Mucosa of descending colon (tissue), 3 donors: ENCODE data around the gene HMGB2. TPM values are rescaled to one million over a fixed set of nuclear protein-coding genes. Genes with fewer than 3 reads are reported as not detected.

Source experiments
- ATAC-seq: fragments of 200-7000 bp; cut with Tn5 transposase; one replicate; pipeline ENCODE4 v1.9.1; 2020; ENCODE audit warnings: mild to moderate bottlenecking, moderate library complexity
- DNase-seq, 3 donors: peaks; one replicate each; pipeline ENCODE4 v3.0.0-alpha.2; 2020
- H3K36me3 ChIP-seq: fragments of 200-600 bp; one replicate; pipeline ENCODE4 v1.8.0; 2021; ENCODE audit warnings: low read depth, mild to moderate bottlenecking
- H3K4me1 ChIP-seq: fragments of 200-600 bp; one replicate; pipeline ENCODE4 v1.8.0; 2021; ENCODE audit warnings: low read depth, mild to moderate bottlenecking
- H3K4me3 ChIP-seq: fragments of 200-600 bp; one replicate; pipeline ENCODE4 v1.8.0; 2021; ENCODE audit warnings: mild to moderate bottlenecking
- H3K9me3 ChIP-seq: fragments of 200-600 bp; one replicate; pipeline ENCODE4 v1.8.0; 2021; ENCODE audit warnings: mild to moderate bottlenecking
- CTCF ChIP-seq: fragments of 200-600 bp; IDR thresholded peaks from one replicate; pipeline ENCODE4 v1.8.0; 2022; ENCODE audit warnings: antibody characterized with exemption, mild to moderate bottlenecking
- intact Hi-C, 2 donors: fragments of 100-400 bp; cut with DNase I in 1 of 2; cut with micrococcal nuclease in 1 of 2; formaldehyde crosslinking; loops; one replicate each; pipeline versions ENCODE4 v1.11.0 to v1.11.1; 2022; cut with DNase I, micrococcal nuclease
- total RNA-seq, 3 donors: library from RNA; stranded (reverse); fragmentation: NEBNext Ultra II Directional in 2 of 3; extraction: Animal tissue kit (Norgen Biotek cat#: 25700) in 2 of 3; gene quantifications; one replicate each; pipeline versions ENCODE4 v1.2.1 to v1.2.4, GENCODE V29; 2021 to 2023
- donor health status: DM: no; HTN: no; CAD: no; lungs with moderate emphysema.
- donor health status: DM: no; HTN: no; CAD: no.
- donor health status: DM: no; HTN: yes; CAD: no.

The HMGB2 gene
- total RNA-seq, 3 donors from 2014 or later: 42.0 to 113 (median 54.4) TPM

- H3K4me3 ChIP-seq: no peak overlapping the region
- no peaks in the 10 kb centered on the region for H3K36me3 ChIP-seq
- intact Hi-C loops: no loop called here
- ATAC-seq (no peak), DNase-seq (no peak)
- peaks cover 11% of the 10 kb centered on the region for H3K4me1 ChIP-seq
- TF ChIP-seq CTCF: no peak
- H3K9me3 ChIP-seq: no peaks in the 10 kb centered on the region
Measured at GRCh38 chr4:173367285-173367684, 33.1 kb upstream of the HMGB2 start.

DNA sequence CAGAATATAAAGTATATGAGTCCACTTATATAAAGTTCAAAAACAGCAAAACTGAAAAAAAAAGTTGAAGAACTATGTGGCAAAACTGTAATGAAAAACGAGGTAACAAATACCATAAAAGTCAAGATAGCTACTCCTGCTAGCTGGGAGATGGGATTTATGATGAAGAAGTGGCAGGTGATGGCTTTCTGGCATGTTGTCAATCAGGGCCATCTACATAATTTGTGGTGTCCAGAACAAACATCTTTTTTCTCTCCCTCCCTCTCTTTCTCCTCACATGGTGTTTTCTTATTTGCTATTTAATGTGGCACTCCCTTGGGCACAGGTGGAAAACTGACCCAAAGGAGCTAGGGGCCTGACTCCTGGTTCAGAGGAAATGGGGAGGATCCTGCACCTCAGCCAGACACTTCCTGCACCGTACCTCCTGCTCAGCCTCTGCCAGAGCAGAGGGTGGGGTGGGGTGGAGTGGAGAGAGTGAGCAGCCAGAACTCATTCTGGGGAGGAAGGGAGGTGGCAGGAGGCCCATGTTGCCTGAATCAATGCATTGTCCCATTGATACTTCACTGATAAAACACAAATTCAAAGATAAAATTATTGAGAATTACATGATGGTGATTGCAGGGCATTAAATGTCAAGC is 31.3 kb upstream of the HMGB2 start:
- no peak for TF ChIP-seq CTCF
- ATAC-seq (peak; percentile 12), DNase-seq (peak; percentile 10 to 42 (median 36))
- Histone ChIP-seq H3K4me3 (no peak overlapping the region), H3K36me3 (no peaks in the 10 kb centered on the region), H3K9me3 (no peaks in the 10 kb centered on the region), H3K4me1 (peaks cover 11% of the 10 kb centered on the region)
- intact Hi-C loops: no loop called here

DNA sequence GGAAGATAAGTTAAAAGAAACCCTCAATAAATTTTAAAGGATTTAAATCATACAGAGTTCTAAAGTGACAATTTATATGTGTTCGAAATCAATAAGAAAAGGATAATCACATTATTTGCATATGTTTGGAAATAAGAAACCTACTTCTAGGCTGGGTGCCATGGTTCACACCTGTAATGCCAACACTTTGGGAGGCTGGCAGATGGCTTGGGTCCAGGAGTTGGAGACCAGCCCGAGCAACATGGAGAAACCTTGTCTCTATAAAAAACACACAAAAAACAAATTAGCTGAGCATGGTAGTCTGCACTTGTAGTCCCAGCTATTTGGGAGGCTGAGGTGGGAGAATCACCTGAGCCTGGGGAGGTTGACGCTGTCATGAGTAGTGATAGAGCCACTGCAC is 28.5 kb upstream of the HMGB2 start:
- ATAC-seq (no peak), DNase-seq (no peak)
- intact Hi-C loops: no loop called here
- Histone ChIP-seq H3K4me1 (peaks cover 5% of the 10 kb centered on the region), H3K9me3 (no peaks in the 10 kb centered on the region), H3K36me3 (no peaks in the 10 kb centered on the region), H3K4me3 (no peak overlapping the region)
- TF ChIP-seq CTCF: no peak

- DNase-seq (no peak), ATAC-seq (peak; percentile 28)
Measured at GRCh38 chr4:173360587-173361221, 26.5 kb upstream of the HMGB2 start.

GRCh38 chr4:173357939-173358338 is 23.8 kb upstream of the HMGB2 start:
- Histone ChIP-seq H3K36me3 (no peaks in the 10 kb centered on the region), H3K4me1 (no peaks in the 10 kb centered on the region), H3K9me3 (no peaks in the 10 kb centered on the region), H3K4me3 (no peak overlapping the region)
- no peak for TF ChIP-seq CTCF
- intact Hi-C loops: no loop called here
- DNase-seq (no peak), ATAC-seq (no peak)

More at GRCh38 chr4:173360587-173361221, 26.5 kb upstream of the HMGB2 start:
- Histone ChIP-seq H3K36me3 (no peaks in the 10 kb centered on the region), H3K9me3 (no peaks in the 10 kb centered on the region), H3K4me3 (no peak overlapping the region), H3K4me1 (peaks cover 5% of the 10 kb centered on the region)
- TF ChIP-seq CTCF: peak; percentile 12
- intact Hi-C loops: no loop called here
